Endodermal cell (in vitro differentiated cells): ENCODE measurements around the gene MOB4. TPM values are rescaled to one million over a fixed set of nuclear protein-coding genes. Genes with fewer than 3 reads are reported as not detected.
"Not testable (repeated sequence)": the region's sequence is repeated elsewhere in the genome, so short reads cannot be mapped to it uniquely, and the experiment has no call there.

ENCODE experiments used
- DNase-seq: peaks from one replicate; pipeline ENCODE4 v3.0.0-alpha.2; 2017
- H3K27ac ChIP-seq: 2 replicates; pipeline ENCODE4 v1.5.1; 2013; ENCODE audit warnings: mild to moderate bottlenecking, low read depth, low read length, moderate library complexity
- H3K27me3 ChIP-seq: 2 replicates; pipeline ENCODE4 v1.6.1; 2013; ENCODE audit warnings: mild to moderate bottlenecking, low read length, moderate library complexity; ENCODE audit not compliant: insufficient read depth, control insufficient read depth, poor library complexity, severe bottlenecking
- H3K36me3 ChIP-seq: 2 replicates; pipeline ENCODE4 v1.7.0; 2013; ENCODE audit warnings: mild to moderate bottlenecking, low read length, moderate library complexity; ENCODE audit not compliant: control insufficient read depth, insufficient read depth
- H3K4me1 ChIP-seq: one replicate; pipeline ENCODE4 v1.7.0; 2013; ENCODE audit warnings: low read length; ENCODE audit not compliant: control insufficient read depth, insufficient read depth
- H3K4me3 ChIP-seq: 2 replicates; pipeline ENCODE4 v1.5.1; 2013; ENCODE audit warnings: mild to moderate bottlenecking, low read length, moderate library complexity
- H3K9ac ChIP-seq: 2 replicates; pipeline ENCODE4 v1.6.1; 2013; ENCODE audit warnings: mild to moderate bottlenecking, low read length, moderate library complexity; ENCODE audit not compliant: poor library complexity, severe bottlenecking; ENCODE audit errors: extremely low read depth
- H3K9me3 ChIP-seq: 2 replicates; pipeline ENCODE4 v1.6.1; 2013; ENCODE audit warnings: mild to moderate bottlenecking, low read length, moderate library complexity; ENCODE audit not compliant: control insufficient read depth
- H3K27ac Mint-ChIP-seq: 2 replicates; pipeline ENCODE4 v1.8.0; 2020; ENCODE audit warnings: mixed read lengths
- H3K27me3 Mint-ChIP-seq: 2 replicates; pipeline ENCODE4 v1.8.0; 2021; ENCODE audit warnings: mild to moderate bottlenecking, mixed read lengths; ENCODE audit not compliant: insufficient read depth
- H3K36me3 Mint-ChIP-seq: 2 replicates; pipeline ENCODE4 v1.8.0; 2020; ENCODE audit warnings: low read depth, mixed read lengths
- H3K4me1 Mint-ChIP-seq: 2 replicates; pipeline ENCODE4 v1.8.0; 2020; ENCODE audit warnings: mixed read lengths
- H3K4me3 Mint-ChIP-seq: 2 replicates; pipeline ENCODE4 v1.8.0; 2020; ENCODE audit warnings: mild to moderate bottlenecking, moderate library complexity, mixed read lengths
- H3K9me3 Mint-ChIP-seq: 2 replicates; pipeline ENCODE4 v1.8.0; 2020; ENCODE audit warnings: mild to moderate bottlenecking, mixed read lengths
- CTCF ChIP-seq: fragments of 200-600 bp; sonication (generic); conservative IDR thresholded peaks from 2 replicates; pipeline ENCODE4 v1.5.0; 2021; ENCODE audit warnings: antibody characterized with exemption, mild to moderate bottlenecking
- WGBS, 2 experiments: methylation state at CpG; one replicate each; pipeline versions ENCODE4 v1.1.5 to v1.1.7; 2013; ENCODE audit warnings: missing lambda C conversion rate in 2 of 2, mixed read lengths in 1 of 2; ENCODE audit not compliant: insufficient coverage in 1 of 2, insufficient read length in 1 of 2; 5-methylcytosine and 5-hydroxymethylcytosine counted together
- total RNA-seq, 2 donors: library from RNA; stranded (reverse); fragmentation: NEBNext Ultra II Directional in 1 of 2; extraction: Animal tissue kit (Norgen Biotek cat#: 25700) in 1 of 2; gene quantifications; 2 replicates in 1 of 2; 3 replicates in 1 of 2; pipeline ENCODE4 v1.2.1, GENCODE V29; 2021

Gene MOB4
- total RNA-seq, 2 donors from 2014 or later = 37.0 to 42.5 TPM

- Mint-ChIP-seq H3K4me1 (peaks cover 13% of the 10 kb centered on the region), H3K4me3 (no peak overlapping the region), H3K27me3 (no peaks in the 10 kb centered on the region), H3K36me3 (peaks cover 42% of the 10 kb centered on the region), H3K9me3 (peaks cover 42% of the 10 kb centered on the region), H3K27ac (no peak overlapping the region)
- no peak for TF ChIP-seq CTCF
- Histone ChIP-seq H3K36me3 (peaks cover 28% of the 10 kb centered on the region), H3K4me3 (peak overlapping the region; percentile 68), H3K9ac (no peak overlapping the region), H3K9me3 (peaks cover 44% of the 10 kb centered on the region), H3K27ac (no peak overlapping the region), H3K27me3 (no peaks in the 10 kb centered on the region), H3K4me1 (peaks cover 3% of the 10 kb centered on the region)
- 97% methylated on average over 2 of the region's 2 CpGs; no CpG with 5 or more reads in 1 of the 2 experiments for WGBS, 2 experiments
- DNase-seq = no peak
Measured at GRCh38 chr2:197575987-197576386, 60.1 kb downstream of the MOB4 start.

- TF ChIP-seq CTCF = no peak
- DNase-seq = no peak
- Histone ChIP-seq H3K9me3 (peaks cover 44% of the 10 kb centered on the region), H3K27me3 (no peaks in the 10 kb centered on the region), H3K4me3 (peak overlapping the region; percentile 68), H3K36me3 (peaks cover 28% of the 10 kb centered on the region), H3K4me1 (peaks cover 3% of the 10 kb centered on the region), H3K9ac (no peak overlapping the region), H3K27ac (no peak overlapping the region)
- H3K9me3 Mint-ChIP-seq = peaks cover 42% of the 10 kb centered on the region
- H3K27ac Mint-ChIP-seq = no peak overlapping the region
- H3K27me3 Mint-ChIP-seq = no peaks in the 10 kb centered on the region
- WGBS, 2 experiments = 67 to 72% methylated on average over 3 of the region's 3 CpGs
- H3K36me3 Mint-ChIP-seq = peaks cover 39% of the 10 kb centered on the region
- H3K4me1 Mint-ChIP-seq = peaks cover 13% of the 10 kb centered on the region
- no peak overlapping the region for H3K4me3 Mint-ChIP-seq
Measured at GRCh38 chr2:197576631-197577030, 60.8 kb downstream of the MOB4 start.

GRCh38 chr2:197577446-197577845 is 61.6 kb downstream of the MOB4 start:
- 86% methylated on average over 4 of the region's 4 CpGs for WGBS, 2 experiments
- Mint-ChIP-seq H3K27ac (no peak overlapping the region), H3K4me1 (peaks cover 13% of the 10 kb centered on the region), H3K9me3 (peaks cover 35% of the 10 kb centered on the region), H3K36me3 (peaks cover 31% of the 10 kb centered on the region), H3K27me3 (no peaks in the 10 kb centered on the region), H3K4me3 (no peak overlapping the region)
- peaks cover 21% of the 10 kb centered on the region for H3K36me3 ChIP-seq
- H3K27ac ChIP-seq = no peak overlapping the region
- no peak for TF ChIP-seq CTCF
- DNase-seq = no peak
- peaks cover 3% of the 10 kb centered on the region for H3K4me1 ChIP-seq
- no peak overlapping the region for H3K4me3 ChIP-seq
- H3K9ac ChIP-seq = no peak overlapping the region
- no peaks in the 10 kb centered on the region for H3K27me3 ChIP-seq
- peaks cover 38% of the 10 kb centered on the region for H3K9me3 ChIP-seq

GRCh38 chr2:197578294-197578693 is 62.4 kb downstream of the MOB4 start:
- H3K27me3 Mint-ChIP-seq, H3K4me3 ChIP-seq, H3K4me1 ChIP-seq, H3K27me3 ChIP-seq, H3K9ac ChIP-seq, H3K27ac ChIP-seq, H3K4me3 Mint-ChIP-seq, H3K27ac Mint-ChIP-seq: not testable (repeated sequence)
- WGBS, 2 experiments = 40 to 63% methylated on average over 1 to 2 of the region's 2 CpGs
- peaks cover 13% of the 10 kb centered on the region for H3K36me3 ChIP-seq
- DNase-seq = peak; percentile 66
- peaks cover 29% of the 10 kb centered on the region for H3K9me3 ChIP-seq
- Mint-ChIP-seq H3K9me3 (peaks cover 27% of the 10 kb centered on the region), H3K4me1 (peaks cover 13% of the 10 kb centered on the region), H3K36me3 (peaks cover 22% of the 10 kb centered on the region)

GRCh38 chr2:197580166-197580565 is 64.3 kb downstream of the MOB4 start:
- H3K36me3 Mint-ChIP-seq, H3K27me3 Mint-ChIP-seq, H3K27ac Mint-ChIP-seq, H3K4me3 Mint-ChIP-seq, H3K4me3 ChIP-seq, DNase-seq, H3K27ac ChIP-seq, H3K4me1 ChIP-seq, H3K36me3 ChIP-seq, H3K27me3 ChIP-seq, H3K9ac ChIP-seq: not testable (repeated sequence)
- H3K9me3 ChIP-seq = peaks cover 13% of the 10 kb centered on the region
- Mint-ChIP-seq H3K4me1 (peaks cover 13% of the 10 kb centered on the region), H3K9me3 (peaks cover 13% of the 10 kb centered on the region)
- WGBS, 2 experiments = 92 to 94% methylated on average over 3 of the region's 3 CpGs
